Measurements from ENCODE around the gene KDM7A.

The KDM7A gene

DNA sequence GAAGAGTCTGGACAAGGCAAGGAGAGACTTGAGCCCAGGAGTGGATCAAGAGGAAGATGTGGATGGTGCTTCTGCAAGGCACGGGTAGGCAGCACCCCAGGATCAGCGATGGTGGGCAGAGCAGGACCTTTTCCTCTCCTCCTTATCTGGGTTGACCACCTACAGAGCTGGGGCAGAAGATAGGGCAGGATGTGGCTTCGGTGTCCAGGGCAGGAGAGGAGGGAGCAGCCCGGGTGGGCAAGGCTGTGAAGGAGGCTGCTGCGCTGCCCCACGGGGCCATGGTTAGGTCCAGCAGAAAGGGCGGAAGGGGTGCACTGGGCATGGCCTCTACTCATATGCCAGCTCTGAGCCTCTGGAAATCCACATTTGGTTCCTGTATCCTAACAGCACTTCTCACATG lies 94.0 kb downstream of the KDM7A start:
- H3K27me3 ChIP-seq, result no peaks in the 10 kb centered on the region
- TF ChIP-seq Cebpa-rat (IDR thresholded peaks at IDR 0.05), result no peak

DNA sequence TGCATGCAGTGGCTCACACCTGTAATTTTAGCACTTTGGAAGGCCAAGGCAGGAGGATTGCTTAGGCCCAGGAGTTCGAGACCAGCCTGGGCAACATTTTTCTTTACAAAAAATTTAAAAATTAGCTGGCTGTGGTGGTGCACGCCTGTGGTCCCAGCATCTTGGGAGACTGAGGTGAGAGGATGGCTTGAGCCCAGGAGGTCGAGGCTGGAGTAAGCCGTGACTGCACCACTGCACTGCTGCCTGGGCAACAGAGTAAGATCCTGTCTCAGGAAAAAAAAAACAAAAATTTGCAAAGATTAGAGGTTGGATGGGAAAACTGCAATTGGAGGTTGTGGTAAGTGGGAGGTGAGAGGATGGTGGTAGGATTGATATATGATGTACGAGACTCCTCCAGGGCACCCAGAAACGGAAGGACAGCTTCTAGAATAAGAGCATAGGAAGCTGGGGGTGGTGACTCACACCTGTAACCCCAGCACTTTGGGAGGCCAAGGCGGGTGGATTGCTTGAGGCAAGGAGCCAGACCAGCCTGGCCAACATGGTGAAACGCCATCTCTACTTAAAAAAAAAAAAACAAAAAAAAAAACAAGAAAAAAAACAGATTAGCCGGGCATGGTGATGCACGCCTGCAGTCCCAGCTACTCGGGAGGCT lies 94.9 kb downstream of the KDM7A start:
- Histone ChIP-seq H3K27ac (no peak overlapping the region), H4K20me1 (peaks cover 0 to 52% (median 0%) of the 10 kb centered on the region in 11 experiments; a peak in 7 of 22 replicates), H3K27me3 (no peaks in the 10 kb centered on the region), H3K9ac (no peak overlapping the region), H3K36me3 (peaks cover 0 to 36% (median 4%) of the 10 kb centered on the region in 11 experiments; a peak in 10 of 22 replicates), H3K4me2 (no peak overlapping the region), H3K9me3 (replicated peaks in 1 of 11) (no peaks in the 10 kb centered on the region), H3K4me1 (peaks cover 0 to 6% (median 0%) of the 10 kb centered on the region in 10 experiments; a peak in 4 of 20 replicates), H3K4me3 (no peak overlapping the region)
- TF ChIP-seq Cebpa-rat (IDR thresholded peaks at IDR 0.05), result no peak

More for the DNA sequence above, 94.0 kb downstream of the KDM7A start:
- Histone ChIP-seq H3K9ac (no peak overlapping the region), H3K4me3 (no peak overlapping the region), H3K36me3 (peaks cover 0 to 45% (median 8%) of the 10 kb centered on the region in 11 experiments; a peak in 11 of 22 replicates), H3K9me3 (replicated peaks in 1 of 11) (no peaks in the 10 kb centered on the region), H3K27ac (no peak overlapping the region), H4K20me1 (peaks cover 0 to 55% (median 0%) of the 10 kb centered on the region in 11 experiments; a peak in 7 of 22 replicates), H3K4me2 (no peak overlapping the region), H3K4me1 (peaks cover 0 to 6% (median 0%) of the 10 kb centered on the region in 10 experiments; a peak in 4 of 20 replicates)

DNA sequence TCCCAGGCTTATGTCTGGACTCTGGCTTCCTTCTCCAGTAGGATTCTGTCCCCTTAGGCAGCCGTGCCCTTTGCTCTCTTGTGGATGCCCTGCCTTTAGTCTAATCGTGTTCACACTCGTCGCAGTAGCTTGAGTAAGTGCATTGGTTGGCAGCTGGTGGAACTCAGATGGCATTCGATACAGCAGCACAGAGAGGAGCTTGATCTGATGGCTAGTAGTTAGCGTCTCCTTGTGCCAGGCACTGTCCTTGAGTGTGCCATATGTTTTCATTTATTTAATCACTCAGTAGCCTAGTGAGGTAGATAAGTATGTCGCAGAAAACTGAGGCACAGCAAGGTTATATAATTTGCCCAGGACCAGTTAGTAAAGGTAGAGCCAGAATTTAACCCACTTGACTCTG lies 95.9 kb downstream of the KDM7A start:
- Histone ChIP-seq H3K27me3 (no peaks in the 10 kb centered on the region), H4K20me1 (peaks cover 0 to 48% (median 0%) of the 10 kb centered on the region in 11 experiments; a peak in 7 of 22 replicates), H3K4me1 (peaks cover 0 to 6% (median 0%) of the 10 kb centered on the region in 10 experiments; a peak in 4 of 20 replicates), H3K9me3 (replicated peaks in 1 of 11) (no peaks in the 10 kb centered on the region), H3K27ac (no peak overlapping the region), H3K4me2 (no peak overlapping the region), H3K36me3 (peaks cover 0 to 27% (median 0%) of the 10 kb centered on the region in 11 experiments; a peak in 5 of 22 replicates), H3K9ac (no peak overlapping the region), H3K4me3 (no peak overlapping the region)
- TF ChIP-seq Cebpa-rat (IDR thresholded peaks at IDR 0.05), result no peak

DNA sequence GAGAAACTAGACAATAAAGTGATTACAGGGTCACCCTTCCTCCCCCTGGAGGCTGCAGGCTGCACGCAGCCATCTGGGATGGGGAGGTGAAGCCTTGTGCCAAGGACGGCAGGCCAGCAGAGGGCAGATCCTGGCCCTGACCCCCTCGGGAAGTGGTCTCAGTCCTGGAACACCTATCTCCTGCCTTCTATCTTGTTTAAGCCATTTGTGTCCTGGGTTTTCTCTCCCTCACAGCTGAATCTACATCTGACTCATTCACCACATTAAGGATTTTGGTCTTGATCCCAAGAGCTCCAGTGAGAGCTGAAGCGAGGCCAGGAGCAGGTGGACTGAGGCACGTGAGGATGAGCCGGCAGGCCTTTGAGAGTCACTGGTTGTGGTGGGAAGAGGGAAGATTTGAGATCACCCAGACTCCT lies 97.7 kb downstream of the KDM7A start:
- H3K27me3 ChIP-seq, result no peaks in the 10 kb centered on the region
- H3K9me3 ChIP-seq (replicated peaks in 1 of 11), result no peaks in the 10 kb centered on the region
- no peak overlapping the region for H3K9ac ChIP-seq
- no peak for TF ChIP-seq Cebpa-rat (IDR thresholded peaks at IDR 0.05)
- H3K4me1 ChIP-seq, result peaks cover 0 to 10% (median 2%) of the 10 kb centered on the region in 10 experiments; a peak in 6 of 20 replicates
- no peak overlapping the region for H3K4me2 ChIP-seq
- peaks cover 0 to 14% (median 0%) of the 10 kb centered on the region in 11 experiments; a peak in 2 of 22 replicates for H3K36me3 ChIP-seq
- no peak overlapping the region for H3K4me3 ChIP-seq
- H4K20me1 ChIP-seq, result peaks cover 0 to 45% (median 0%) of the 10 kb centered on the region in 11 experiments; a peak in 7 of 22 replicates
- no peak overlapping the region for H3K27ac ChIP-seq

DNA sequence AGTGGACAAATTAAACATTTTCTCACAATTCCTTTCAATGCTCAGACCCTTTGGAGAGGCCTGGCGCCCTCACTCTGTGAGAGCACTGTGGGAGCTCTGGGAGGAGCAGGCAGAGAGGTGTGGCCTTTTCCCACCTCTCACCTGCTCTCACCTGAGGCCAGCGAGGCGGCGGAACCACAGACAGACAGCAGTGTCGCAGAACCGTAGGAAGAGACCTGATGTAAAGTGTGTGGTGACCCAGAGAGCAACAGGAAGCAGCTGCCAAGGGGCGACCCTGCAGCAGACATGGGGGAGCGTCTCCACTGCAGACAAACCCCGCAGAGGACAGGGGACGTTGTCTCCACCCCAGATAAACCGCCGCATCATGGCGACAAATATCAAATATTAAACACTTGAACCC lies 98.4 kb downstream of the KDM7A start:
- Histone ChIP-seq H3K4me2 (0 out of 22 replicates have a peak overlapping the region, but pooled peaks of 1 of the 11 experiments have one; percentile 2), H3K36me3 (0 out of 22 replicates have a peak, but pooled peaks cover 0 to 6% (median 0%) of the 10 kb centered on the region in 11 experiments), H3K9me3 (replicated peaks in 1 of 11) (no peaks in the 10 kb centered on the region), H3K4me3 (no peak overlapping the region), H3K9ac (no peak overlapping the region), H3K4me1 (peaks cover 0 to 11% (median 2%) of the 10 kb centered on the region in 10 experiments; a peak in 6 of 20 replicates), H3K27ac (no peak overlapping the region), H3K27me3 (no peaks in the 10 kb centered on the region), H4K20me1 (peaks cover 0 to 40% (median 0%) of the 10 kb centered on the region in 11 experiments; a peak in 6 of 22 replicates)
- no peak for TF ChIP-seq Cebpa-rat (IDR thresholded peaks at IDR 0.05)

DNA sequence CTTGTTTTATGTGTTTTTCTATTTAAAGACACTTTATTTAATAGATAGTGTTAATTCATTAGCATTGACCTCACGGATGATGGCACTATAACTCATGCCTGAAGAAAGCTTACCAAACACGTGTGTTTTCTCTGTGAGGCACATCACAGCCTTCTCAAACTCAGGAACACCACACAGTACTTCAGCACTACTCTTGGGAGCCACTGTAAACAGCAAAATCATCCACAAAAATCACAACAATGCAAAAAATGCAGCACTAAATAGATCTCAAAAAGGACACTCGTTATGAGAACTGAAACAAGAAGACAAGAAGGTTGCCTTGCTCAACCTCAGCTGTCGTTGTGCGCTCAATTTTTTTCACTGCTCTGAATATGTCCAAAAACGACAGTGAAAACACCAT lies 102.0 kb downstream of the KDM7A start:
- Histone ChIP-seq H3K27ac (no peak overlapping the region), H4K20me1 (peaks cover 0 to 6% (median 0%) of the 10 kb centered on the region in 11 experiments; a peak in 4 of 22 replicates), H3K4me2 (no peak overlapping the region), H3K36me3 (no peaks in the 10 kb centered on the region), H3K4me1 (peaks cover 0 to 11% (median 2%) of the 10 kb centered on the region in 10 experiments; a peak in 6 of 20 replicates), H3K9me3 (replicated peaks in 1 of 11) (peaks cover 0 to 14% (median 8%) of the 10 kb centered on the region in 11 experiments; a peak in 15 of 22 replicates), H3K4me3 (no peak overlapping the region), H3K27me3 (no peaks in the 10 kb centered on the region), H3K9ac (no peak overlapping the region)
- no peak for TF ChIP-seq Cebpa-rat (IDR thresholded peaks at IDR 0.05)

DNA sequence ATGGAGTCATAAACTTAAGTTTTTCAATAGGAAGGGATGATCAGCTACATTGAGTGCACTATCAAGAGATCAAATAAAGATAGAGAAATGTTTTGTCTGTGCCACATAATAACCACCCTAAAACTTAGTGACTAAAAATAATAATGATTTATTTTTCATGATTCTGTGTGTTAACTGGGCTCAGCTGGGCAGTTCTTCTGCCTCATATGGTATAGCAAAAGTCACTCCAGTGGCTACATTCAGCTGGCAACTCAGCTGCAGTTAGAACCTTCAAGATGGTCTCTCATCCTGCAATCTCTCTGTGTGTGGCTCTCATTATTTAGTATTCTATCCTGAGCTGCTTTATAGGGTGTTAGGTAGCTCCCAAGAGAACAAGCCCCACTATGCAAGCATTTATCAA lies 106.2 kb downstream of the KDM7A start:
- Histone ChIP-seq H3K27me3 (no peaks in the 10 kb centered on the region), H3K36me3 (no peaks in the 10 kb centered on the region), H3K27ac (no peak overlapping the region), H4K20me1 (no peaks in the 10 kb centered on the region), H3K4me1 (peaks cover 0 to 11% (median 0%) of the 10 kb centered on the region in 10 experiments; a peak in 2 of 20 replicates), H3K9me3 (replicated peaks in 1 of 11) (peaks cover 31 to 54% (median 45%) of the 10 kb centered on the region in 11 experiments), H3K9ac (no peak overlapping the region), H3K4me3 (no peak overlapping the region), H3K4me2 (no peak overlapping the region)
- TF ChIP-seq Cebpa-rat (IDR thresholded peaks at IDR 0.05), result no peak

DNA sequence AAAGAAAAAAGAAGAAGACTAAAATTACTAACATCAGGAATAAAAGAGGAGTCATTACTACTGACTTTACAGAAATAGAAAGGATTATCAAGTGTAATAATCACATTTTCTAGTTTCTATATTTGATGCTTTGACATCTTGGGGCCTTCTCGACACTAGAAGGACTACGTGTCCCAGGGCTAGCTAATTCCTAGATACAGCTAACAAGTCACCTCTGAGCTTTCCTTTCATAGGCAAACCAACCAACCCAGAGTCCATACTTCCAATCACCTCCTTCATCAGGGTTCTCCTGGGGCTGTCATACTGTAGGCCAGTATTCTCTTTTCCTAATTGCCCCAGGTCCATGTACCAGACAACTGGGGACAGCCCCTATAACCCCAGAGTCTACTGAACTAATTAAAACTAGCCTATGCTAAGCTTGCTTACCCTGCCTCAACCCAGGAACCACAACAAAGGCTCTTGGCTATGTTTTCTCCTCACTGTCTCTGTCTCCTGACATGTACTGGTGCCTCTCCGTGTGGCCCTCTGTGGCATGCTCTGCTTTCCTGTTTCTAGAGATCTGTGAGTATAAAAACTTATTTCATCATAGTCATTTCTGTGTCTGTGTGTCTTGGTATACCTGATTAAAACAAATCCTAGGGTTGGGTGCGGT lies 107.4 kb downstream of the KDM7A start:
- no peaks in the 10 kb centered on the region for H4K20me1 ChIP-seq
- H3K9me3 ChIP-seq (replicated peaks in 1 of 11), result peaks cover 38 to 55% (median 48%) of the 10 kb centered on the region in 11 experiments
- no peaks in the 10 kb centered on the region for H3K27me3 ChIP-seq
- no peak overlapping the region for H3K4me2 ChIP-seq
- H3K4me1 ChIP-seq, result peaks cover 0 to 5% (median 0%) of the 10 kb centered on the region in 10 experiments; a peak in 2 of 20 replicates
- no peak overlapping the region for H3K27ac ChIP-seq
- H3K9ac ChIP-seq, result no peak overlapping the region
- no peaks in the 10 kb centered on the region for H3K36me3 ChIP-seq
- H3K4me3 ChIP-seq, result no peak overlapping the region
- no peak for TF ChIP-seq Cebpa-rat (IDR thresholded peaks at IDR 0.05)

DNA sequence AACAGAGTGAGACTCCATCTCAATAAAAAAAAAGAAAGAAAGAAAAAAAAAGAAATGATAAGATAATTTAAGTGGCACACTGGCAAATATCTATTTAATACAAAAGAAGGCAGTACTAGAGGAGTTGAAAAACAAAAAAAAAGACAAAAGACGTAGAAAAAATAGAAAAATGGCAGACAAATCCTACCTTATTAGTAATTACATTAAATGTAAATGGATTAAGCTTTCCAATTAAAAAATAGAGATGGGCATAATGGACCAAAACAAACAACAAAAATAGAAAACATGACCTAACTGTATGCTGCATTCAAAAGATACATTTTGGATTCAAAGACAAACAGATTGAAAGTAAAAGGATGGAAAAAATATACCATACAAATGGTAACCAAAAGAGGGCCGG lies 108.8 kb downstream of the KDM7A start:
- no peak for TF ChIP-seq Cebpa-rat (IDR thresholded peaks at IDR 0.05)
- H3K4me2 ChIP-seq, result no peak overlapping the region
- peaks cover 38 to 55% (median 48%) of the 10 kb centered on the region in 11 experiments for H3K9me3 ChIP-seq (replicated peaks in 1 of 11)
- no peak overlapping the region for H3K4me3 ChIP-seq
- H3K9ac ChIP-seq, result no peak overlapping the region
- H3K4me1 ChIP-seq, result peaks cover 0 to 6% (median 0%) of the 10 kb centered on the region in 10 experiments; a peak in 4 of 20 replicates
- H3K27ac ChIP-seq, result no peak overlapping the region
- no peaks in the 10 kb centered on the region for H4K20me1 ChIP-seq
- H3K27me3 ChIP-seq, result no peaks in the 10 kb centered on the region
- H3K36me3 ChIP-seq, result no peaks in the 10 kb centered on the region
